Breast epithelium (tissue), 4 donors: ENCODE results near the gene COL18A1. TPM values are rescaled to one million over a fixed set of nuclear protein-coding genes. Genes with fewer than 3 reads are reported as not detected.
A peak's percentile ranks its signal among the peaks of the same experiment; 100 is the strongest.

ENCODE experiments used
- DNase-seq, 2 donors: peaks; one replicate each; pipeline ENCODE4 v3.0.0-alpha.2; 2019; ENCODE audit warnings: low spot score in 2 of 2
- H3K27ac ChIP-seq, 2 donors: fragments of 200-600 bp; sonication (generic) in 1 of 2; one replicate each; pipeline ENCODE4 v1.5.1; 2016 to 2019; ENCODE audit warnings: mild to moderate bottlenecking in 1 of 2
- H3K27me3 ChIP-seq, 2 donors: fragments of 200-600 bp; sonication (generic) in 1 of 2; one replicate each; pipeline versions ENCODE4 v1.5.1 to v1.6.0; 2017 to 2019; ENCODE audit warnings: control low read depth in 1 of 2, mild to moderate bottlenecking in 1 of 2
- H3K36me3 ChIP-seq: fragments of 200-600 bp; one replicate; pipeline ENCODE4 v1.5.1; 2019
- H3K4me1 ChIP-seq, 2 donors: fragments of 200-600 bp; sonication (generic); one replicate each; pipeline ENCODE4 v1.5.1; 2016 to 2019; ENCODE audit warnings: control low read depth in 1 of 2
- H3K4me3 ChIP-seq, 3 donors: fragments of 200-600 bp; sonication (generic); 1 replicate in 2 of 3; 2 replicates in 1 of 3; pipeline ENCODE4 v1.5.1; 2016 to 2019; ENCODE audit warnings: mild to moderate bottlenecking in 3 of 3, moderate library complexity in 2 of 3
- H3K9me3 ChIP-seq, 2 donors: fragments of 200-600 bp; sonication (generic) in 1 of 2; one replicate each; pipeline ENCODE4 v1.5.1; 2016 to 2019; ENCODE audit warnings: control low read depth in 1 of 2
- CTCF ChIP-seq, 3 donors: fragments of 450-650 bp; IDR thresholded peaks; one replicate each; pipeline ENCODE4 v1.5.1; 2016 to 2017; ENCODE audit warnings: antibody characterized with exemption in 3 of 3, mild to moderate bottlenecking in 3 of 3, moderate library complexity in 3 of 3
- POLR2A ChIP-seq: fragments of 450-650 bp; IDR thresholded peaks from one replicate; pipeline ENCODE4 v1.6.1; 2016; ENCODE audit warnings: antibody characterized with exemption, mild to moderate bottlenecking, moderate library complexity
- POLR2AphosphoS5 ChIP-seq, 3 donors: sonication (generic); formaldehyde crosslinking; IDR thresholded peaks; one replicate each; pipeline ENCODE4 v1.6.1; 2017; ENCODE audit warnings: antibody characterized with exemption in 3 of 3
- intact Hi-C: fragments of 100-400 bp; cut with DNase I; formaldehyde crosslinking; loops from one replicate; pipeline ENCODE4 v1.15.1; 2023; ENCODE audit warnings: low total_unique reads
- total RNA-seq, 3 donors: library from RNA; depleted of rRNA; stranded (reverse); fragments of >200 nt; gene quantifications; one replicate each; pipeline ENCODE4 v1.1.0, GENCODE V29; 2016

COL18A1 gene
- total RNA-seq, 3 donors from 2014 or later: 48.3 to 62.9 (median 55.8) TPM

- DNase-seq: no peak
- no peak overlapping the region for H3K27ac ChIP-seq
- peak overlapping the region in 1 of 3 donors; percentile 66 for H3K4me3 ChIP-seq
- TF ChIP-seq POLR2AphosphoS5 (IDR thresholded peaks at IDR 0.05) (no peak), POLR2A (no peak), CTCF (IDR thresholded peaks at IDR 0.05) (no peak)
- peaks cover 6 to 19% of the 10 kb centered on the region in 2 donors for H3K4me1 ChIP-seq
- H3K27me3 ChIP-seq: no peaks in the 10 kb centered on the region
- no peaks in the 10 kb centered on the region for H3K36me3 ChIP-seq
- H3K9me3 ChIP-seq: peaks cover 7 to 22% of the 10 kb centered on the region in 2 donors
- intact Hi-C loops: no loop called here
Measured at GRCh38 chr21:45458281-45459170, 53.6 kb downstream of the COL18A1 start.

GRCh38 chr21:45459171-45460010 lies 54.4 kb downstream of the COL18A1 start:
- H3K27ac ChIP-seq: no peak overlapping the region

GRCh38 chr21:45460011-45460565 lies 55.1 kb downstream of the COL18A1 start:
- no peak overlapping the region for H3K27ac ChIP-seq
- H3K9me3 ChIP-seq: peaks cover 7 to 22% of the 10 kb centered on the region in 2 donors
- no peaks in the 10 kb centered on the region for H3K27me3 ChIP-seq
- H3K4me3 ChIP-seq: no peak overlapping the region
- peaks cover 0 to 8% of the 10 kb centered on the region in 2 donors for H3K4me1 ChIP-seq
- no peak for DNase-seq
- intact Hi-C loops: no loop called here
- TF ChIP-seq POLR2AphosphoS5 (IDR thresholded peaks at IDR 0.05): no peak
- no peaks in the 10 kb centered on the region for H3K36me3 ChIP-seq

More at GRCh38 chr21:45459171-45460010, 54.4 kb downstream of the COL18A1 start:
- DNase-seq: no peak
- H3K4me3 ChIP-seq: no peak overlapping the region
- peaks cover 3 to 15% of the 10 kb centered on the region in 2 donors for H3K4me1 ChIP-seq
- TF ChIP-seq POLR2AphosphoS5 (IDR thresholded peaks at IDR 0.05): no peak
- TF ChIP-seq POLR2A: no peak
- no peak for TF ChIP-seq CTCF (IDR thresholded peaks at IDR 0.05)
- intact Hi-C loops: no loop called here
- no peaks in the 10 kb centered on the region for H3K27me3 ChIP-seq
- peaks cover 7 to 22% of the 10 kb centered on the region in 2 donors for H3K9me3 ChIP-seq
- no peaks in the 10 kb centered on the region for H3K36me3 ChIP-seq

- TF ChIP-seq POLR2AphosphoS5 (IDR thresholded peaks at IDR 0.05) (no peak), CTCF (IDR thresholded peaks at IDR 0.05) (no peak), POLR2A (no peak)
- H3K27ac ChIP-seq: no peak overlapping the region
- H3K36me3 ChIP-seq: no peaks in the 10 kb centered on the region
- H3K27me3 ChIP-seq: no peaks in the 10 kb centered on the region
- no peak overlapping the region for H3K4me3 ChIP-seq
- no peak for DNase-seq
- peaks cover 0 to 8% of the 10 kb centered on the region in 2 donors for H3K4me1 ChIP-seq
- intact Hi-C loops: no loop called here
- H3K9me3 ChIP-seq: peaks cover 7 to 22% of the 10 kb centered on the region in 2 donors
Measured at GRCh38 chr21:45460611-45461368, 55.8 kb downstream of the COL18A1 start.

- Histone ChIP-seq H3K27ac (no peak overlapping the region), H3K9me3 (peaks cover 7 to 22% of the 10 kb centered on the region in 2 donors), H3K4me3 (no peak overlapping the region), H3K36me3 (no peaks in the 10 kb centered on the region), H3K27me3 (no peaks in the 10 kb centered on the region), H3K4me1 (peaks cover 0 to 8% of the 10 kb centered on the region in 2 donors)
- TF ChIP-seq POLR2A: no peak
- no peak for TF ChIP-seq CTCF (IDR thresholded peaks at IDR 0.05)
- TF ChIP-seq POLR2AphosphoS5 (IDR thresholded peaks at IDR 0.05): no peak
- no peak for DNase-seq
- intact Hi-C loops: no loop called here
Measured at GRCh38 chr21:45461369-45461750, 56.4 kb downstream of the COL18A1 start.
